Breast epithelium (tissue), 3 donors: ENCODE measurements around the gene BPIFA2.

Source experiments
- CTCF ChIP-seq, 3 donors: fragments of 450-650 bp; IDR thresholded peaks; one replicate each; pipeline ENCODE4 v1.5.1; 2016 to 2017; ENCODE audit warnings: antibody characterized with exemption in 3 of 3, mild to moderate bottlenecking in 3 of 3, moderate library complexity in 3 of 3
- POLR2A ChIP-seq: fragments of 450-650 bp; IDR thresholded peaks from one replicate; pipeline ENCODE4 v1.6.1; 2016; ENCODE audit warnings: antibody characterized with exemption, mild to moderate bottlenecking, moderate library complexity
- POLR2AphosphoS5 ChIP-seq, 3 donors: sonication (generic); formaldehyde crosslinking; IDR thresholded peaks; one replicate each; pipeline ENCODE4 v1.6.1; 2017; ENCODE audit warnings: antibody characterized with exemption in 3 of 3

GRCh38 chr20:33132513-33133372, 35.2 kb upstream of the BPIFA2 start:
- TF ChIP-seq CTCF (IDR thresholded peaks at IDR 0.05) (no peak), POLR2A (no peak), POLR2AphosphoS5 (IDR thresholded peaks at IDR 0.05) (no peak)
